ENCODE data around the gene CTU2. TPM values are rescaled to one million over a fixed set of nuclear protein-coding genes. Genes with fewer than 3 reads are reported as not detected.

CTU2 gene
- total and polyA plus RNA-seq, 7 donors = 6.1 to 16.3 (median 10.5) TPM

GRCh38 chr16:88662222-88662842 is 44.0 kb upstream of the CTU2 start:
- Histone ChIP-seq H3K4me3 (peak overlapping the region; percentile 79 to 99 (median 85)), H3K36me3 (peaks cover 0 to 9% (median 0%) of the 10 kb centered on the region in 4 donors), H3K27ac (peak overlapping the region; percentile 85 to 92 (median 88)), H3K27me3 (no peaks in the 10 kb centered on the region), H3K4me1 (peaks cover 0 to 22% (median 14%) of the 10 kb centered on the region in 4 donors), H3K9me3 (no peaks in the 10 kb centered on the region)
- TF ChIP-seq EP300 (IDR thresholded peaks at IDR 0.05) (no peak), POLR2A (IDR thresholded peaks at IDR 0.05) (no peak), POLR2AphosphoS5 (IDR thresholded peaks at IDR 0.05) (no peak), CTCF (IDR thresholded peaks at IDR 0.05) (no peak)
- no peak for DNase-seq
- intact Hi-C loops (cut with DNase I) = no loop called here
- WGBS, 2 donors = 1 to 2% methylated on average over 49 of the region's 49 CpGs

GRCh38 chr16:88662843-88663606 is 43.3 kb upstream of the CTU2 start, which contains the start of gene MVD:
TSS of gene MVD (minus strand) at chr16:88663091. CDS start at chr16:88663080, 11 bp downstream.
- DNase-seq = peak; percentile 99
- Histone ChIP-seq H3K27me3 (no peaks in the 10 kb centered on the region), H3K9me3 (no peaks in the 10 kb centered on the region), H3K4me1 (peaks cover 0 to 22% (median 14%) of the 10 kb centered on the region in 4 donors), H3K27ac (peak within 1 kb of the TSS; percentile 85 to 92 (median 88)), H3K36me3 (peaks cover 0 to 3% (median 0%) of the 10 kb centered on the region in 4 donors), H3K4me3 (peak within 1 kb of the TSS; percentile 79 to 99 (median 85))
- no peak for TF ChIP-seq EP300 (IDR thresholded peaks at IDR 0.05)
- TF ChIP-seq POLR2A (IDR thresholded peaks at IDR 0.05) = peak; percentile 43 to 86
- TF ChIP-seq POLR2AphosphoS5 (IDR thresholded peaks at IDR 0.05) = peak; percentile 81 to 96 (median 91)
- no peak for TF ChIP-seq CTCF (IDR thresholded peaks at IDR 0.05)
- intact Hi-C loops (cut with DNase I) = loop anchor here (1.0 kb wide), 1 partner anchor 93 kb away; the partner anchor contains the start of gene ZC3H18
- WGBS, 2 donors = 0% methylated on average over 88 of the region's 88 CpGs

GRCh38 chr16:88665148-88665547 is 41.2 kb upstream of the CTU2 start:
- Histone ChIP-seq H3K27ac (no peak overlapping the region), H3K36me3 (no peaks in the 10 kb centered on the region), H3K4me1 (peaks cover 0 to 22% (median 14%) of the 10 kb centered on the region in 4 donors), H3K9me3 (no peaks in the 10 kb centered on the region), H3K4me3 (no peak overlapping the region), H3K27me3 (no peaks in the 10 kb centered on the region)
- no peak for DNase-seq
- WGBS, 2 donors = 62 to 75% methylated on average over 4 of the region's 4 CpGs
- intact Hi-C loops (cut with DNase I) = no loop called here
- peak in 1 of 4 donors; percentile 15 for TF ChIP-seq POLR2AphosphoS5 (IDR thresholded peaks at IDR 0.05)
- TF ChIP-seq CTCF (IDR thresholded peaks at IDR 0.05) = no peak

GRCh38 chr16:88665570-88665969 is 40.7 kb upstream of the CTU2 start:
- no peaks in the 10 kb centered on the region for H3K9me3 ChIP-seq
- H3K4me3 ChIP-seq = no peak overlapping the region
- H3K27me3 ChIP-seq = no peaks in the 10 kb centered on the region
- intact Hi-C loops (cut with DNase I) = no loop called here
- no peak overlapping the region for H3K27ac ChIP-seq
- WGBS, 2 donors = 96 to 97% methylated on average over 3 of the region's 3 CpGs
- peaks cover 0 to 22% (median 14%) of the 10 kb centered on the region in 4 donors for H3K4me1 ChIP-seq
- no peaks in the 10 kb centered on the region for H3K36me3 ChIP-seq
- TF ChIP-seq EP300 (IDR thresholded peaks at IDR 0.05) (no peak), POLR2AphosphoS5 (IDR thresholded peaks at IDR 0.05) (no peak), CTCF (IDR thresholded peaks at IDR 0.05) (no peak), POLR2A (IDR thresholded peaks at IDR 0.05) (no peak)
- no peak for DNase-seq
